Lung (tissue), 12 donors: ENCODE data around the gene LCN2. TPM values are rescaled to one million over a fixed set of nuclear protein-coding genes. Genes with fewer than 3 reads are reported as not detected.

Source experiments
- ATAC-seq: fragments of 200-7000 bp; cut with Tn5 transposase; one replicate; pipeline ENCODE4 v1.9.1; 2020; ENCODE audit warnings: moderate number of reproducible peaks; ENCODE audit not compliant: insufficient read depth, low FRiP score
- DNase-seq, 3 donors: peaks; one replicate each; pipeline ENCODE4 v3.0.0-alpha.2; 2013 to 2017
- H3K27ac ChIP-seq, 2 donors: one replicate each; pipeline ENCODE4 v1.5.1; 2013; ENCODE audit warnings: mild to moderate bottlenecking in 2 of 2, moderate library complexity in 2 of 2, control low read depth in 1 of 2, inconsistent platforms in 1 of 2, low read depth in 1 of 2, low read length in 1 of 2
- H3K27me3 ChIP-seq, 3 donors: one replicate each; pipeline ENCODE4 v1.5.1; 2013; ENCODE audit warnings: low read length in 2 of 3; ENCODE audit not compliant: control insufficient read depth in 3 of 3, insufficient read depth in 3 of 3
- H3K36me3 ChIP-seq, 4 donors: one replicate each; pipeline ENCODE4 v1.5.1; 2013; ENCODE audit warnings: low read length in 4 of 4, mild to moderate bottlenecking in 1 of 4, moderate library complexity in 1 of 4; ENCODE audit not compliant: control insufficient read depth in 4 of 4, insufficient read depth in 4 of 4
- H3K4me1 ChIP-seq, 5 donors: one replicate each; pipeline ENCODE4 v1.5.1; 2013; ENCODE audit warnings: low read length in 5 of 5, mild to moderate bottlenecking in 2 of 5, moderate library complexity in 1 of 5; ENCODE audit not compliant: control insufficient read depth in 5 of 5, insufficient read depth in 5 of 5
- H3K4me3 ChIP-seq: one replicate; pipeline ENCODE4 v1.5.1; 2013; ENCODE audit warnings: mild to moderate bottlenecking, control low read depth, moderate library complexity
- H3K9ac ChIP-seq, 2 donors: one replicate each; pipeline ENCODE4 v1.5.1; 2013; ENCODE audit warnings: low read length in 2 of 2, control low read depth in 1 of 2; ENCODE audit not compliant: insufficient read depth in 1 of 2
- H3K9me3 ChIP-seq, 4 donors: one replicate each; pipeline ENCODE4 v1.5.1; 2013; ENCODE audit warnings: low read length in 3 of 4, mild to moderate bottlenecking in 1 of 4, moderate library complexity in 1 of 4; ENCODE audit not compliant: control insufficient read depth in 4 of 4, insufficient read depth in 3 of 4
- WGBS, 2 donors: extraction: QIAGEN DNeasy Blood & Tissue Kit; methylation state at CpG; one replicate each; pipeline ENCODE4 v1.1.7; 2013; 5-methylcytosine and 5-hydroxymethylcytosine counted together
- polyA plus RNA-seq, 2 donors: library from polyadenylated mRNA; stranded (reverse); fragments of 200-250 nt; gene quantifications; one replicate each; pipeline ENCODE4 v1.2.1, GENCODE V29; 2013
- total RNA-seq, 2 donors: library from RNA; depleted of rRNA in 1 of 2; stranded (reverse); fragments of >200 nt in 1 of 2; gene quantifications; one replicate each; pipeline ENCODE4 v1.2.1, GENCODE V29; 2014 to 2021
- TF ChIP-seq, protein P1 (sequence below): IDR thresholded peaks from 2 replicates; pipeline ENCODE4 v1.5.1; 2012; ENCODE audit warnings: mild to moderate bottlenecking; ENCODE audit errors: control extremely low read depth, extremely low read depth
- donor health status: control.
- donor health status: control.
- donor health status: Bipolar disorder and iron deficiency.
- donor health status: healthy.
- donor health status: DM: yes; HTN: yes; CAD: no.

Gene LCN2
- total and polyA plus RNA-seq, 4 donors = 114 to 842 (median 295) TPM

DNA sequence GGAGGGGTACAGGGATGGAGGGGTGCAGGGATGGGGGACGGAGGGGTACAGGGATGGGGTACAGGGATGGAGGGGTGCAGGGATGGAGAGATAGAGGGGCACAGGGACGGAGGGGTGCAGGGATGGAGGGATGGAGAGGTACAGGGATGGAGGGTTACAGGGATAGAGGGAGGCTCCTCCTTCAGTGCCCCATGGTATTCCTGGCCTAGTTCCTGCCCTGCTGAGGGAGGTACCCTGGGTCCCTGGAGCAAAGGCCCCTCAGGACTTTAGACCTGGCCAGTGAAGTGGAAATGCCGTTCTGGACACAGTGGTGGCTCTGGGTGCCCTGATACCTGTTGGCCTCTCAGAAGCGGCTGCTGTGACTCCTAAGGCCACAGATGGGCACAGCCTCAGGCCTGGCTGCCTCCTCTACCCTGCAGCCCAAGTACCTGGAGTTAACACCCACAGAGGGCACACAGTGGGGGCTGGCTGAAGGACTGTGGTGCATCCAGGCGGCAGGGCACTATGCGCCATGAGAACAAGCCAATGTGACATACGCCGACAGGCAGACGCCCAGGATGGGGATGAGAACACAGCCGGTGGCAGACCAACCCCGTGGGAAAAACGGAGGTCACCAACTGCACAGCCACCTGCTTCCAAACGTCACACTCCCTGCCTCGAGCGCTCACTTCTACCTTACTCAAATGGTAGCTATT lies 30.1 kb upstream of the LCN2 start:
- Histone ChIP-seq H3K27ac (no peak overlapping the region), H3K27me3 (no peaks in the 10 kb centered on the region), H3K36me3 (peaks cover 0 to 32% (median 3%) of the 10 kb centered on the region in 4 donors), H3K9me3 (no peaks in the 10 kb centered on the region), H3K9ac (no peak overlapping the region), H3K4me1 (peaks cover 0 to 7% (median 0%) of the 10 kb centered on the region in 5 donors), H3K4me3 (no peak overlapping the region)
- ATAC-seq (no peak), DNase-seq (no peak)
- TF ChIP-seq, protein P1, sequence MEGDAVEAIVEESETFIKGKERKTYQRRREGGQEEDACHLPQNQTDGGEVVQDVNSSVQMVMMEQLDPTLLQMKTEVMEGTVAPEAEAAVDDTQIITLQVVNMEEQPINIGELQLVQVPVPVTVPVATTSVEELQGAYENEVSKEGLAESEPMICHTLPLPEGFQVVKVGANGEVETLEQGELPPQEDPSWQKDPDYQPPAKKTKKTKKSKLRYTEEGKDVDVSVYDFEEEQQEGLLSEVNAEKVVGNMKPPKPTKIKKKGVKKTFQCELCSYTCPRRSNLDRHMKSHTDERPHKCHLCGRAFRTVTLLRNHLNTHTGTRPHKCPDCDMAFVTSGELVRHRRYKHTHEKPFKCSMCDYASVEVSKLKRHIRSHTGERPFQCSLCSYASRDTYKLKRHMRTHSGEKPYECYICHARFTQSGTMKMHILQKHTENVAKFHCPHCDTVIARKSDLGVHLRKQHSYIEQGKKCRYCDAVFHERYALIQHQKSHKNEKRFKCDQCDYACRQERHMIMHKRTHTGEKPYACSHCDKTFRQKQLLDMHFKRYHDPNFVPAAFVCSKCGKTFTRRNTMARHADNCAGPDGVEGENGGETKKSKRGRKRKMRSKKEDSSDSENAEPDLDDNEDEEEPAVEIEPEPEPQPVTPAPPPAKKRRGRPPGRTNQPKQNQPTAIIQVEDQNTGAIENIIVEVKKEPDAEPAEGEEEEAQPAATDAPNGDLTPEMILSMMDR = no peak
- 81 to 90% methylated on average over 15 of the region's 15 CpGs for WGBS, 2 donors

DNA sequence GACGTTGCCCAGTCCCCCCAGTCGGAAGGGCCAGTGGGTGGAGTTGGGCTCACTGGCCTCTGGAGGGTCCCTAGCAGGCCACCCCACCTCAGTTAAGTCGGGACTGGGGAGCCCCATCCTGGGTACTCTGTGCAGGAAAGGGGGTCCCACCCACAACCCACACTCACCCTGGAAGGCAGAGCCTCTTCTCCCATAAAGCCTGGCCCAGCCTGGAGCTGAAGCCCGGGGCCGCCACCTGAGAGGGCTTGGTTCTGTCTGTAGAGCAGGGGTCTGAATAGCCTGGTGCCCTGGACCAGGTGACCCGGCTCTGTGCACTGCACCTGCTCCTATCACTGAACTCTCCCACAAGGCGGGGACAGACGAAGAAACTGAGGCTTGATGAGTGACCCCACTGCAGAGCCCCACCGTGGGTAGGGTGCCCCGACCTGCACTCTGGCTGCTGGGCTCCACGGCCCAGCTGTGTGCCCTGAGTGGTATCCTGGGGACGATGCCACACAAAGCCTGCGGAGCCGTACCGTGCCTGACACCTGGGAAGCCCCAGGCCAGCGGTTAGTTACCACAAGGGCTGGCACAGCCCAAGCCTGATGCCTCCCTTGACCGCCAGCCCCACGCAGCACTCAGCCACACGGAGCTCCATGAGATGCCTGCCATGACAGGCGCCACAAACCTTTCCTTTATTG lies 29.1 kb upstream of the LCN2 start:
- Histone ChIP-seq H3K27ac (no peak overlapping the region), H3K36me3 (peaks cover 0 to 35% (median 3%) of the 10 kb centered on the region in 4 donors), H3K4me1 (peaks cover 0 to 7% (median 0%) of the 10 kb centered on the region in 5 donors), H3K27me3 (no peaks in the 10 kb centered on the region), H3K4me3 (no peak overlapping the region), H3K9me3 (no peaks in the 10 kb centered on the region), H3K9ac (no peak overlapping the region)
- WGBS, 2 donors = 88 to 90% methylated on average over 20 of the region's 20 CpGs
- DNase-seq = no peak
- TF ChIP-seq, protein P1 = no peak
- ATAC-seq = no peak

DNA sequence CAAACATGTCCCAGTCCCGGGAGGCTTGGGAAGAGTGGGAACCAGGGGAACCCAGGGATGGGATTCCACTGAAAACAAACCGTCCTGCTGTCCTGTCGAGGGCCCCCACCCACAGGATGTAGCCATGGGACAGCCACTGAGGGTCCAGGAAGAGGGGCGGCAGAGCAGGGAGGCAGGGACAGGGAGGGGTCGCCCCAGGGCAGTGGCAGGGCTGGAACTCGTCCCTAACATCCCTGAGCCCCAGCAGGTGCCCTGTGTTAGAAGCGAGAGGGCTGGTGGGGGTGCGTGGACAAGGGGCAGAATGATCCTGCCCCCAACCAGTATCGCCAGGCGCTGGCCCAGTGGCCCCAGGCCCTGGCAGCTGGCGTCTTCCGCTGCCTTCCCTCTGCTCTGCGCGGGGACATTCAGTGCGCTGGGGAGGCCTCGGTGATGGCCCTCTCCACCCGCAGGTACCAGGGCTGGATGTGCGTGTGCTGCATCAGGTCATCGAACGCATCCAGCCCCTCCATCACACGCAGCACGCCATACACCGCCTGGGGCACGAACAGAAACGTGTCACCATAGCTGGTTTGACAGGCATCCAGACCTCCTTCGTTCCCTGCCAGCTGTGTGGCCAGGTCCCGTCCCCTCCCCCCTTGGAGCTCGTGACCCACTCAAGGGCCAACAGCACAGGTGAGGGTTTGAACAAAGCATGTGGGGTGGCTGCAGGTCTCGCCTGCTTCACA lies 28.4 kb upstream of the LCN2 start:
- DNase-seq (no peak), ATAC-seq (no peak)
- H3K27me3 ChIP-seq = no peaks in the 10 kb centered on the region
- H3K9ac ChIP-seq = no peak overlapping the region
- H3K27ac ChIP-seq = no peak overlapping the region
- H3K4me3 ChIP-seq = no peak overlapping the region
- no peaks in the 10 kb centered on the region for H3K9me3 ChIP-seq
- H3K36me3 ChIP-seq = peaks cover 0 to 36% (median 3%) of the 10 kb centered on the region in 4 donors
- H3K4me1 ChIP-seq = peaks cover 0 to 8% (median under 1%) of the 10 kb centered on the region in 5 donors
- TF ChIP-seq, protein P1 = no peak
- 86 to 91% methylated on average over 27 to 29 of the region's 29 CpGs for WGBS, 2 donors
